Uterus (tissue), 2 donors: ENCODE measurements around the gene HELB.

Source experiments
- POLR2A ChIP-seq, 2 donors: fragments of 450-650 bp; IDR thresholded peaks; one replicate each; pipeline ENCODE4 v1.6.1; 2016; ENCODE audit warnings: antibody characterized with exemption in 2 of 2, mild to moderate bottlenecking in 1 of 2, moderate library complexity in 1 of 2
- TF ChIP-seq, protein P1 (sequence below), 4 experiments: fragments of 200-600 bp in 2 of 4; fragments of 450-650 bp in 2 of 4; sonication (generic) in 2 of 4; IDR thresholded peaks; one replicate each; pipeline ENCODE4 v1.5.1; 2016 to 2019; ENCODE audit warnings: antibody characterized with exemption in 4 of 4, mild to moderate bottlenecking in 2 of 4, moderate library complexity in 1 of 4

DNA sequence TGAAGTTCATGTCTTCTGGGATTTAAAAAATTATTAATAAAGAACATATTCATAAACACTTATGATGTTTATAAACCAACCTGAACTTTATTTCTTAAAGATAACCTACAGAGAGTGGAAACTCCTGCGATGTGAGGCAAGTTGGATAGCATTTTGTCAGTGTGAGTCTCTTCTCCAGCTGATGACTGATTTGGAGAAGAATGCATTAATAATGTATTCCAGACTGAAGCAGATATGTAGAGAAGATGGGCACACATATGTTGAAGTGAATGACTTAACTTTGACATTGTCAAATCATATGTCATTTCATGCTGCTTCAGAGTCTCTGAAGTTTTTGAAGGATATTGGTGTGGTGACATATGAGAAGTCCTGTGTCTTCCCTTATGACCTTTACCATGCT is 7.3 kb downstream of the HELB start:
- TF ChIP-seq, protein P1, sequence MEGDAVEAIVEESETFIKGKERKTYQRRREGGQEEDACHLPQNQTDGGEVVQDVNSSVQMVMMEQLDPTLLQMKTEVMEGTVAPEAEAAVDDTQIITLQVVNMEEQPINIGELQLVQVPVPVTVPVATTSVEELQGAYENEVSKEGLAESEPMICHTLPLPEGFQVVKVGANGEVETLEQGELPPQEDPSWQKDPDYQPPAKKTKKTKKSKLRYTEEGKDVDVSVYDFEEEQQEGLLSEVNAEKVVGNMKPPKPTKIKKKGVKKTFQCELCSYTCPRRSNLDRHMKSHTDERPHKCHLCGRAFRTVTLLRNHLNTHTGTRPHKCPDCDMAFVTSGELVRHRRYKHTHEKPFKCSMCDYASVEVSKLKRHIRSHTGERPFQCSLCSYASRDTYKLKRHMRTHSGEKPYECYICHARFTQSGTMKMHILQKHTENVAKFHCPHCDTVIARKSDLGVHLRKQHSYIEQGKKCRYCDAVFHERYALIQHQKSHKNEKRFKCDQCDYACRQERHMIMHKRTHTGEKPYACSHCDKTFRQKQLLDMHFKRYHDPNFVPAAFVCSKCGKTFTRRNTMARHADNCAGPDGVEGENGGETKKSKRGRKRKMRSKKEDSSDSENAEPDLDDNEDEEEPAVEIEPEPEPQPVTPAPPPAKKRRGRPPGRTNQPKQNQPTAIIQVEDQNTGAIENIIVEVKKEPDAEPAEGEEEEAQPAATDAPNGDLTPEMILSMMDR (IDR thresholded peaks at IDR 0.05): no peak
- TF ChIP-seq POLR2A (IDR thresholded peaks at IDR 0.05): no peak
